ENCODE results near the gene CYB561.
A peak's percentile ranks its signal among the peaks of the same experiment; 100 is the strongest.

CYB561 gene

GRCh38 chr17:63476459-63476853 is 30.4 kb upstream of the CYB561 start:
- no peaks in the 10 kb centered on the region for H3K9me3 ChIP-seq (ENCODE audit: control insufficient read depth, low read length)
- peak; percentile 31 for DNase-seq
- H3K36me3 ChIP-seq (ENCODE audit: control insufficient read depth in 1 of 2, insufficient read depth in 2 of 2, low read depth in 1 of 2, low read length in 2 of 2) = peaks cover 0 to 19% of the 10 kb centered on the region in 2 experiments
- H2BK15ac ChIP-seq (ENCODE audit: low read depth, poor library complexity, severe bottlenecking) = no peak overlapping the region
- H3K4me1 ChIP-seq (ENCODE audit: control insufficient read depth, insufficient read depth, low read depth, low read length) = peaks cover 37% of the 10 kb centered on the region
- H2BK120ac ChIP-seq (ENCODE audit: low read depth, low read length) = no peak overlapping the region
- H3K4me2 ChIP-seq (ENCODE audit: low read length, poor library complexity, severe bottlenecking) = peak overlapping the region; percentile 92
- peak overlapping the region; percentile 49 to 84 for H3K4me3 ChIP-seq (ENCODE audit: insufficient read depth in 1 of 2, low read depth in 1 of 2, low read length in 2 of 2)
- no peak overlapping the region for H2BK12ac ChIP-seq (ENCODE audit: low read length in 2 of 2)
- H4K91ac ChIP-seq (ENCODE audit: low read length) = no peak overlapping the region
- no peak overlapping the region for H3K23ac ChIP-seq (ENCODE audit: low read length in 2 of 2)
- no peaks in the 10 kb centered on the region for H3K79me1 ChIP-seq (replicated peaks; ENCODE audit: low read length, poor library complexity, severe bottlenecking)
- no peak overlapping the region for H3K14ac ChIP-seq (ENCODE audit: low read length in 2 of 2)
- no peak overlapping the region for H2AFZ ChIP-seq (ENCODE audit: low read depth, low read length)
- H3K9ac ChIP-seq (ENCODE audit: low read length) = no peak overlapping the region
- H3K27me3 ChIP-seq (ENCODE audit: control insufficient read depth in 1 of 2, insufficient read depth in 1 of 2, low read length in 2 of 2) = peaks cover 3 to 52% of the 10 kb centered on the region in 2 experiments
- no peak overlapping the region for H3K18ac ChIP-seq (ENCODE audit: low read depth in 1 of 2, low read length in 2 of 2)
- 1% methylated on average over 29 of the region's 36 CpGs for whole genome bisulfite sequencing
- no peak overlapping the region for H3K4ac ChIP-seq (ENCODE audit: low read depth in 1 of 2, low read length in 2 of 2)
- H2BK5ac ChIP-seq (ENCODE audit: low read depth, low read length, poor library complexity, severe bottlenecking) = no peak overlapping the region
- no peak overlapping the region for H3K27ac ChIP-seq (ENCODE audit: low read length, poor library complexity, severe bottlenecking)
- no peak overlapping the region for H2AK5ac ChIP-seq (ENCODE audit: low read length, severe bottlenecking)
- peak overlapping the region; percentile 24 for H4K8ac ChIP-seq (ENCODE audit: low read length)

GRCh38 chr17:63475491-63476412 is 29.6 kb upstream of the CYB561 start:
- no peak overlapping the region for H2AK5ac ChIP-seq (ENCODE audit: low read length, severe bottlenecking)
- no peak overlapping the region for H4K91ac ChIP-seq (ENCODE audit: low read length)
- H4K8ac ChIP-seq (ENCODE audit: low read length) = peak overlapping the region; percentile 24
- H3K79me1 ChIP-seq (replicated peaks; ENCODE audit: low read length, poor library complexity, severe bottlenecking) = no peaks in the 10 kb centered on the region
- no peak overlapping the region for H2BK120ac ChIP-seq (ENCODE audit: low read depth, low read length)
- H3K4me2 ChIP-seq (ENCODE audit: low read length, poor library complexity, severe bottlenecking) = no peak overlapping the region
- H3K27ac ChIP-seq (ENCODE audit: low read length, poor library complexity, severe bottlenecking) = no peak overlapping the region
- H3K36me3 ChIP-seq (ENCODE audit: control insufficient read depth in 1 of 2, insufficient read depth in 2 of 2, low read depth in 1 of 2, low read length in 2 of 2) = peaks cover 0 to 14% of the 10 kb centered on the region in 2 experiments
- H3K4me3 ChIP-seq (ENCODE audit: insufficient read depth in 1 of 2, low read depth in 1 of 2, low read length in 2 of 2) = no peak overlapping the region
- no peak overlapping the region for H2BK12ac ChIP-seq (ENCODE audit: low read length in 2 of 2)
- H2AFZ ChIP-seq (ENCODE audit: low read depth, low read length) = no peak overlapping the region
- H3K4me1 ChIP-seq (ENCODE audit: control insufficient read depth, insufficient read depth, low read depth, low read length) = peaks cover 32% of the 10 kb centered on the region
- DNase-seq = no peak
- H3K27me3 ChIP-seq (ENCODE audit: control insufficient read depth in 1 of 2, insufficient read depth in 1 of 2, low read length in 2 of 2) = peaks cover 3 to 53% of the 10 kb centered on the region in 2 experiments
- H2BK5ac ChIP-seq (ENCODE audit: low read depth, low read length, poor library complexity, severe bottlenecking) = no peak overlapping the region
- H3K4ac ChIP-seq (ENCODE audit: low read depth in 1 of 2, low read length in 2 of 2) = no peak overlapping the region
- H3K14ac ChIP-seq (ENCODE audit: low read length in 2 of 2) = no peak overlapping the region
- no peak overlapping the region for H3K23ac ChIP-seq (ENCODE audit: low read length in 2 of 2)
- no peak overlapping the region for H3K18ac ChIP-seq (ENCODE audit: low read depth in 1 of 2, low read length in 2 of 2)
- WGBS = 59% methylated on average over 23 of the region's 28 CpGs
- H3K9ac ChIP-seq (ENCODE audit: low read length) = no peak overlapping the region
- H3K9me3 ChIP-seq (ENCODE audit: control insufficient read depth, low read length) = no peaks in the 10 kb centered on the region
- H2BK15ac ChIP-seq (ENCODE audit: low read depth, poor library complexity, severe bottlenecking) = no peak overlapping the region

DNA sequence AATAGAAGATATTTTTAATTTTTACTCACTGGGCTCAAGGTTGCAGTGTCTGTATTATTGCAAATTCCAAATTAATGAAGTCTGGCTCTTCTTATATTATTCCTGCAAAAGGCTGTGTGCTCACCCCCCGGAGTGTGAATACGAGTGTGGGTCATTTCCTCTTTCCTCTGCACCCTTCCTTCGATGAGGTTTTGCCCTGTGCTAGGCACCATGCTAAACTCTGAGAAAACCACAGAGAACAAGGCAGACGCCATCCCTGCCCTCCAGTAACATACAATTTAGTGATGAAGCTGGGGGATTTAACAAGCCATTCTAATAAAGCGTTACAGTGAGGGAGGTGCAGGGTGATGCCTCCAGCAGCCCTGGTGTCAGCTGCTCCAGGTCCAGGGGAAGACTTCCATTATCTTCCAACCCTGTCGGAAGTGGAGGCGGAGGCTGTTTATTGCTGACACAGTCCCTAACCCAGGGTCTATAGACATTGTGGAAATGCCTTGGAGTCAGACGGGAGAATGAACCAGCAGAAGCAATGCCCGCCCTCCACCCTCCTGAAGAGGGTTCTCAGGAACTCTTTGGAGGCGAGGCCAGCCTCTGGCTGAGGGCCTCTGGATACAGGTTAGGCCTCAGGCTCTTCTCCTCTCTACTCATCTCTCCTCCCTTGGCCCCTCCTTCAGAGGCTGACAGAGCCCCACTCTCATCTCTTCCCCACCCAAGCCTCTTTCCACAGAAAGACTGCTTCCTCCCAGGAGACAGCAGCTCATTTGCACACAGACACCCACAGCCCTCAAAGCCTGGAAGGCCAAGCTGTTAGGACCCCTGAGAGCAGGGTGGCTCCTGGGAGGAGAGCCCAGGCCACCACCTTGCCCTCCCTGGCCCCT is 28.7 kb upstream of the CYB561 start:
- H3K18ac ChIP-seq (ENCODE audit: low read depth in 1 of 2, low read length in 2 of 2) = no peak overlapping the region
- H3K79me1 ChIP-seq (replicated peaks; ENCODE audit: low read length, poor library complexity, severe bottlenecking) = no peaks in the 10 kb centered on the region
- no peak overlapping the region for H3K27ac ChIP-seq (ENCODE audit: low read length, poor library complexity, severe bottlenecking)
- H3K23ac ChIP-seq (ENCODE audit: low read length in 2 of 2) = no peak overlapping the region
- H3K4me3 ChIP-seq (ENCODE audit: insufficient read depth in 1 of 2, low read depth in 1 of 2, low read length in 2 of 2) = no peak overlapping the region
- peaks cover 0 to 5% of the 10 kb centered on the region in 2 experiments for H3K36me3 ChIP-seq (ENCODE audit: control insufficient read depth in 1 of 2, insufficient read depth in 2 of 2, low read depth in 1 of 2, low read length in 2 of 2)
- no peak overlapping the region for H3K9ac ChIP-seq (ENCODE audit: low read length)
- H2BK120ac ChIP-seq (ENCODE audit: low read depth, low read length) = no peak overlapping the region
- H3K4me2 ChIP-seq (ENCODE audit: low read length, poor library complexity, severe bottlenecking) = no peak overlapping the region
- H3K27me3 ChIP-seq (ENCODE audit: control insufficient read depth in 1 of 2, insufficient read depth in 1 of 2, low read length in 2 of 2) = peaks cover 8 to 53% of the 10 kb centered on the region in 2 experiments
- H2AFZ ChIP-seq (ENCODE audit: low read depth, low read length) = no peak overlapping the region
- no peak overlapping the region for H3K4ac ChIP-seq (ENCODE audit: low read depth in 1 of 2, low read length in 2 of 2)
- DNase-seq = no peak
- H2BK5ac ChIP-seq (ENCODE audit: low read depth, low read length, poor library complexity, severe bottlenecking) = no peak overlapping the region
- no peak overlapping the region for H4K8ac ChIP-seq (ENCODE audit: low read length)
- H3K4me1 ChIP-seq (ENCODE audit: control insufficient read depth, insufficient read depth, low read depth, low read length) = peaks cover 30% of the 10 kb centered on the region
- no peak overlapping the region for H4K91ac ChIP-seq (ENCODE audit: low read length)
- no peaks in the 10 kb centered on the region for H3K9me3 ChIP-seq (ENCODE audit: control insufficient read depth, low read length)
- no peak overlapping the region for H2BK12ac ChIP-seq (ENCODE audit: low read length in 2 of 2)
- H2AK5ac ChIP-seq (ENCODE audit: low read length, severe bottlenecking) = no peak overlapping the region
- no peak overlapping the region for H2BK15ac ChIP-seq (ENCODE audit: low read depth, poor library complexity, severe bottlenecking)
- WGBS = 79% methylated on average over 10 of the region's 10 CpGs
- H3K14ac ChIP-seq (ENCODE audit: low read length in 2 of 2) = no peak overlapping the region

DNA sequence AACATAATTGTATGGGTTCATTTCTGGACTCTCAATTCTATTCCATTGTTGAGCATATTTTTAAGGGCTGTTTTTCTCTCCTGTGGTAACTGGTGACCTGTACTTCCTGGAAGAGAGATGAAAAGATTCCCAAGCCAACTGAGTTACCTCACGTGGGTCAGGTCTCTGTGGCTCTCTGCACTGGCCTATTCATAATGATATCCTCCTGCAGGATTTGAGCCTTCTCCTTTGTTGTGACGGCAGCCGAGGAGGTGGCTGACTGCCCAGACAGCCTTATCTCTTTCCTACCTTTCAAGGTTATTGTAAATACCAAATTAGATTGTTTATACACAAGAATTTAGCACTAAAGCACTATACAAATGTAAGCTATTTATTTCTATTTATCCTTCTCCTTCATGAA is 28.1 kb upstream of the CYB561 start:
- no peak overlapping the region for H3K9ac ChIP-seq (ENCODE audit: low read length)
- H2BK5ac ChIP-seq (ENCODE audit: low read depth, low read length, poor library complexity, severe bottlenecking) = no peak overlapping the region
- no peak overlapping the region for H2BK15ac ChIP-seq (ENCODE audit: low read depth, poor library complexity, severe bottlenecking)
- no peak overlapping the region for H4K91ac ChIP-seq (ENCODE audit: low read length)
- H3K4me2 ChIP-seq (ENCODE audit: low read length, poor library complexity, severe bottlenecking) = no peak overlapping the region
- no peak overlapping the region for H2AK5ac ChIP-seq (ENCODE audit: low read length, severe bottlenecking)
- no peak overlapping the region for H3K4me3 ChIP-seq (ENCODE audit: insufficient read depth in 1 of 2, low read depth in 1 of 2, low read length in 2 of 2)
- 59% methylated on average over 1 of the region's 3 CpGs for WGBS
- no peak overlapping the region for H3K23ac ChIP-seq (ENCODE audit: low read length in 2 of 2)
- no peaks in the 10 kb centered on the region for H3K9me3 ChIP-seq (ENCODE audit: control insufficient read depth, low read length)
- no peak overlapping the region for H2AFZ ChIP-seq (ENCODE audit: low read depth, low read length)
- H4K8ac ChIP-seq (ENCODE audit: low read length) = no peak overlapping the region
- no peak for DNase-seq
- no peak overlapping the region for H3K27ac ChIP-seq (ENCODE audit: low read length, poor library complexity, severe bottlenecking)
- no peak overlapping the region for H3K4ac ChIP-seq (ENCODE audit: low read depth in 1 of 2, low read length in 2 of 2)
- peaks cover 30% of the 10 kb centered on the region for H3K4me1 ChIP-seq (ENCODE audit: control insufficient read depth, insufficient read depth, low read depth, low read length)
- no peak overlapping the region for H2BK12ac ChIP-seq (ENCODE audit: low read length in 2 of 2)
- no peaks in the 10 kb centered on the region for H3K79me1 ChIP-seq (replicated peaks; ENCODE audit: low read length, poor library complexity, severe bottlenecking)
- peaks cover 8 to 48% of the 10 kb centered on the region in 2 experiments for H3K27me3 ChIP-seq (ENCODE audit: control insufficient read depth in 1 of 2, insufficient read depth in 1 of 2, low read length in 2 of 2)
- H3K14ac ChIP-seq (ENCODE audit: low read length in 2 of 2) = no peak overlapping the region
- H3K36me3 ChIP-seq (ENCODE audit: control insufficient read depth in 1 of 2, insufficient read depth in 2 of 2, low read depth in 1 of 2, low read length in 2 of 2) = no peaks in the 10 kb centered on the region
- no peak overlapping the region for H3K18ac ChIP-seq (ENCODE audit: low read depth in 1 of 2, low read length in 2 of 2)
- H2BK120ac ChIP-seq (ENCODE audit: low read depth, low read length) = no peak overlapping the region
